HG03342 (cell line): Measurements from ENCODE around the gene BCL6B.
"Not testable (repeated sequence)": the region's sequence is repeated elsewhere in the genome, so short reads cannot be mapped to it uniquely, and the experiment has no call there.

ENCODE experiments used
- ATAC-seq: cut with Tn5 transposase; IDR thresholded peaks from one replicate; pipeline ENCODE4 v1.9.1; 2021; ENCODE audit warnings: mild to moderate bottlenecking, moderate library complexity; ENCODE audit not compliant: unreplicated experiment

The BCL6B gene

GRCh38 chr17:7050583-7050982 is 27.7 kb downstream of the BCL6B start:
- ATAC-seq: not testable (repeated sequence)

- no peak for ATAC-seq
Observed at GRCh38 chr17:7056386-7056785, 33.5 kb downstream of the BCL6B start.

- no peak for ATAC-seq
Observed at GRCh38 chr17:7058831-7059447, 36.1 kb downstream of the BCL6B start.

- no peak for ATAC-seq
Observed at GRCh38 chr17:7060165-7060891, 37.5 kb downstream of the BCL6B start.

- no peak for ATAC-seq
Observed at GRCh38 chr17:7063518-7064094, 40.8 kb downstream of the BCL6B start.

GRCh38 chr17:7064261-7064660 is 41.4 kb downstream of the BCL6B start:
- no peak for ATAC-seq

- ATAC-seq: no peak
Observed at GRCh38 chr17:7067198-7067597, 44.3 kb downstream of the BCL6B start.

GRCh38 chr17:7068268-7068667 is 45.4 kb downstream of the BCL6B start:
- no peak for ATAC-seq

- ATAC-seq: no peak
Observed at GRCh38 chr17:7070712-7071111, 47.9 kb downstream of the BCL6B start.

- ATAC-seq: no peak
Observed at GRCh38 chr17:7072406-7072805, 49.6 kb downstream of the BCL6B start.

- no peak for ATAC-seq
Observed at GRCh38 chr17:7074931-7075330, 52.1 kb downstream of the BCL6B start.

- no peak for ATAC-seq
Observed at GRCh38 chr17:7077911-7078546, 55.2 kb downstream of the BCL6B start.

- no peak for ATAC-seq
Observed at GRCh38 chr17:7078711-7079110, 55.9 kb downstream of the BCL6B start.
